ENCODE data around the gene SCRG1. TPM values are rescaled to one million over a fixed set of nuclear protein-coding genes. Genes with fewer than 3 reads are reported as not detected.

Gene SCRG1
- polyA plus RNA-seq, 2 of the 4 experiments (the other 2 are of a cell fraction), result not detected

- TF ChIP-seq, protein P1, sequence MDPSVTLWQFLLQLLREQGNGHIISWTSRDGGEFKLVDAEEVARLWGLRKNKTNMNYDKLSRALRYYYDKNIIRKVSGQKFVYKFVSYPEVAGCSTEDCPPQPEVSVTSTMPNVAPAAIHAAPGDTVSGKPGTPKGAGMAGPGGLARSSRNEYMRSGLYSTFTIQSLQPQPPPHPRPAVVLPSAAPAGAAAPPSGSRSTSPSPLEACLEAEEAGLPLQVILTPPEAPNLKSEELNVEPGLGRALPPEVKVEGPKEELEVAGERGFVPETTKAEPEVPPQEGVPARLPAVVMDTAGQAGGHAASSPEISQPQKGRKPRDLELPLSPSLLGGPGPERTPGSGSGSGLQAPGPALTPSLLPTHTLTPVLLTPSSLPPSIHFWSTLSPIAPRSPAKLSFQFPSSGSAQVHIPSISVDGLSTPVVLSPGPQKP (IDR thresholded peaks at IDR 0.05; ENCODE audit: low read depth, low read length), result no peak
- TF ChIP-seq, protein P2, sequence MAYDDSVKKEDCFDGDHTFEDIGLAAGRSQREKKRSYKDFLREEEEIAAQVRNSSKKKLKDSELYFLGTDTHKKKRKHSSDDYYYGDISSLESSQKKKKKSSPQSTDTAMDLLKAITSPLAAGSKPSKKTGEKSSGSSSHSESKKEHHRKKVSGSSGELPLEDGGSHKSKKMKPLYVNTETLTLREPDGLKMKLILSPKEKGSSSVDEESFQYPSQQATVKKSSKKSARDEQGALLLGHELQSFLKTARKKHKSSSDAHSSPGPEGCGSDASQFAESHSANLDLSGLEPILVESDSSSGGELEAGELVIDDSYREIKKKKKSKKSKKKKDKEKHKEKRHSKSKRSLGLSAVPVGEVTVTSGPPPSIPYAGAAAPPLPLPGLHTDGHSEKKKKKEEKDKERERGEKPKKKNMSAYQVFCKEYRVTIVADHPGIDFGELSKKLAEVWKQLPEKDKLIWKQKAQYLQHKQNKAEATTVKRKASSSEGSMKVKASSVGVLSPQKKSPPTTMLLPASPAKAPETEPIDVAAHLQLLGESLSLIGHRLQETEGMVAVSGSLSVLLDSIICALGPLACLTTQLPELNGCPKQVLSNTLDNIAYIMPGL (CRISPR knock-in tag; IDR thresholded peaks at IDR 0.05; ENCODE audit: borderline replicate concordance), result no peak
- TF ChIP-seq ESRRA (IDR thresholded peaks at IDR 0.05; ENCODE audit: borderline replicate concordance, low read length), result no peak
- no peak for TF ChIP-seq MAX (IDR thresholded peaks at IDR 0.05)
- TF ChIP-seq EHMT2 (IDR thresholded peaks at IDR 0.05; ENCODE audit: low read depth), result no peak
- TF ChIP-seq, protein P3, sequence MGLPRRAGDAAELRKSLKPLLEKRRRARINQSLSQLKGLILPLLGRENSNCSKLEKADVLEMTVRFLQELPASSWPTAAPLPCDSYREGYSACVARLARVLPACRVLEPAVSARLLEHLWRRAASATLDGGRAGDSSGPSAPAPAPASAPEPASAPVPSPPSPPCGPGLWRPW (IDR thresholded peaks at IDR 0.05), result no peak
- TF ChIP-seq ZNF302 (CRISPR knock-in tag; IDR thresholded peaks at IDR 0.05), result no peak
- no peak for TF ChIP-seq ZC3H11A (IDR thresholded peaks at IDR 0.05)
- TF ChIP-seq NFE2L2 (conservative IDR thresholded peaks at IDR 0.05; ENCODE audit: low read length), result no peak
- TF ChIP-seq MAFK (IDR thresholded peaks at IDR 0.05; ENCODE audit: partially characterized antibody), result no peak
- TF ChIP-seq TFCP2L1 (CRISPR knock-in tag; IDR thresholded peaks at IDR 0.05), result no peak
- no peak for TF ChIP-seq POLR2A (IDR thresholded peaks at IDR 0.05; ENCODE audit: low read length)
These were observed 31.0 kb downstream of the SCRG1 start (continued) for GRCh38 chr4:173367946-173368345.

DNA sequence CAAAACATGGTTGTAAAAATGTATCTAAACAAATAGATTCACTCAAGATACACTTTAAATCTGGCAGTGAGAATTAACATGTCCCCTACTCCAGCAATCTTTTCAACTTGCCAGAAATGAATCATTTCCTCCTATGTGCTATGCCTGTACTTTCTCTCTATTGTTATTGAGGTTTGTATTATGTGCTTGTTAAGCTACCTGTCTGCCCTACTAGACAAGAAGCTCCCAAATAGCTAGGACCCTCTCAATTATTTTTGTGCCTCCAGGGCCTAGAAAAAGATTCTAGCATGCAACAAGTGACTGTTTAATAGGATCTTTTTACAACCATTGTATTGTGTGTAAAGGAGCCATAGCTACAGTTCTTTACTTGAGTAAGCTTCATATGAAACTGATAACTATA lies 31.6 kb downstream of the SCRG1 start:
- ATAC-seq (no peak), FAIRE-seq (no peak), DNase-seq (ENCODE audit: low read depth in 1 of 2, low spot score in 1 of 2) (no peak)
- Histone ChIP-seq H3K27ac (no peak overlapping the region), H3K4me1 (no peaks in the 10 kb centered on the region), H3K4me2 (no peak overlapping the region), H3K4me3 (no peak overlapping the region), H3K9me3 (no peaks in the 10 kb centered on the region)
- ChIA-PET CTCF (interaction anchor here (1.4 kb wide), 1 partner anchor 354 kb away, joined by 3 read pairs; no protein-coding TSS in a partner anchor), POLR2A (interaction anchor here (5.8 kb wide), 1 partner anchor 33 kb away, joined by 116 read pairs; the partner anchor contains the start of gene HMGB2)
- TF ChIP-seq ESRRA (IDR thresholded peaks at IDR 0.05; ENCODE audit: borderline replicate concordance, low read length), result no peak

DNA sequence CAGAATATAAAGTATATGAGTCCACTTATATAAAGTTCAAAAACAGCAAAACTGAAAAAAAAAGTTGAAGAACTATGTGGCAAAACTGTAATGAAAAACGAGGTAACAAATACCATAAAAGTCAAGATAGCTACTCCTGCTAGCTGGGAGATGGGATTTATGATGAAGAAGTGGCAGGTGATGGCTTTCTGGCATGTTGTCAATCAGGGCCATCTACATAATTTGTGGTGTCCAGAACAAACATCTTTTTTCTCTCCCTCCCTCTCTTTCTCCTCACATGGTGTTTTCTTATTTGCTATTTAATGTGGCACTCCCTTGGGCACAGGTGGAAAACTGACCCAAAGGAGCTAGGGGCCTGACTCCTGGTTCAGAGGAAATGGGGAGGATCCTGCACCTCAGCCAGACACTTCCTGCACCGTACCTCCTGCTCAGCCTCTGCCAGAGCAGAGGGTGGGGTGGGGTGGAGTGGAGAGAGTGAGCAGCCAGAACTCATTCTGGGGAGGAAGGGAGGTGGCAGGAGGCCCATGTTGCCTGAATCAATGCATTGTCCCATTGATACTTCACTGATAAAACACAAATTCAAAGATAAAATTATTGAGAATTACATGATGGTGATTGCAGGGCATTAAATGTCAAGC lies 33.4 kb downstream of the SCRG1 start:
- FAIRE-seq (no peak), DNase-seq (ENCODE audit: low read depth in 1 of 2, low spot score in 1 of 2) (no peak), ATAC-seq (no peak)
- Histone ChIP-seq H3K27ac (no peak overlapping the region), H3K4me1 (no peaks in the 10 kb centered on the region), H3K4me2 (no peak overlapping the region), H3K9me3 (no peaks in the 10 kb centered on the region), H3K4me3 (no peak overlapping the region)
- no peak for TF ChIP-seq MAFK (IDR thresholded peaks at IDR 0.05; ENCODE audit: partially characterized antibody)
- POLR2A ChIA-PET, result no interaction called here
- CTCF ChIA-PET, result no interaction called here
- 50% methylated on average over 2 of the region's 2 CpGs for WGBS (ENCODE audit: missing lambda C conversion rate)

- Histone ChIP-seq H3K4me1 (no peaks in the 10 kb centered on the region), H3K9me3 (no peaks in the 10 kb centered on the region), H3K4me3 (no peak overlapping the region), H3K27ac (no peak overlapping the region), H3K4me2 (no peak overlapping the region)
- ChIA-PET CTCF (no interaction called here), POLR2A (no interaction called here)
- ATAC-seq (no peak), DNase-seq (ENCODE audit: low read depth in 1 of 2, low spot score in 1 of 2) (no peak), FAIRE-seq (no peak)
- TF ChIP-seq POLR2A (IDR thresholded peaks at IDR 0.05; ENCODE audit: low read length) (no peak), FOSL2 (IDR thresholded peaks at IDR 0.05) (no peak), FOSL2 (CRISPR knock-in tag; IDR thresholded peaks at IDR 0.05) (no peak), HOXA7 (CRISPR knock-in tag; IDR thresholded peaks at IDR 0.05) (no peak), RFX5 (IDR thresholded peaks at IDR 0.05) (no peak), JUN (IDR thresholded peaks at IDR 0.05) (no peak), EHF (CRISPR knock-in tag; IDR thresholded peaks at IDR 0.05) (no peak), FOXS1 (CRISPR knock-in tag; IDR thresholded peaks at IDR 0.05) (no peak), RNF2 (IDR thresholded peaks at IDR 0.05; ENCODE audit: borderline replicate concordance, low read depth) (no peak)
- 76% methylated on average over 3 of the region's 3 CpGs for WGBS (ENCODE audit: missing lambda C conversion rate)
These were observed 36.2 kb downstream of the SCRG1 start for GRCh38 chr4:173362666-173363065.

Measured in A549 (cell line).